ENCODE measurements around the gene FNBP1L.

Gene FNBP1L

GRCh38 chr1:93399781-93400180 lies 48.1 kb upstream of the FNBP1L start:
- no peak for TF ChIP-seq ZNF560 (tag by site-specific recombination; IDR thresholded peaks at IDR 0.05; ENCODE audit: borderline replicate concordance)
- TF ChIP-seq REPIN1 (tag by site-specific recombination; IDR thresholded peaks at IDR 0.05; ENCODE audit: low read depth), result no peak
- TF ChIP-seq ZNF747 (tag by site-specific recombination; IDR thresholded peaks at IDR 0.05), result no peak
- no peak for TF ChIP-seq ZNF426 (tag by site-specific recombination; IDR thresholded peaks at IDR 0.05)
- TF ChIP-seq ZEB2 (tag by site-specific recombination; IDR thresholded peaks at IDR 0.05), result no peak
- TF ChIP-seq ZNF155 (tag by site-specific recombination; IDR thresholded peaks at IDR 0.05), result no peak
- H3K4me3 ChIP-seq (ENCODE audit: low read depth, low read length), result no peak overlapping the region
- no peaks in the 10 kb centered on the region for H3K36me3 ChIP-seq (ENCODE audit: control insufficient read depth in 2 of 2, insufficient read depth in 1 of 2, low read length in 2 of 2)
- H3K27ac ChIP-seq (ENCODE audit: extremely low read depth, low read depth, low read length), result no peak overlapping the region
- no peaks in the 10 kb centered on the region for H3K4me1 ChIP-seq (ENCODE audit: control insufficient read depth, insufficient read depth, low read length)
- POLR2A ChIA-PET, result no interaction called here
- CTCF ChIA-PET, result no interaction called here
- no peaks in the 10 kb centered on the region for H3K9me3 ChIP-seq (ENCODE audit: control insufficient read depth, insufficient read depth, low read depth, low read length)

GRCh38 chr1:93408203-93408602 lies 39.7 kb upstream of the FNBP1L start:
- TF ChIP-seq ZNF157 (tag by site-specific recombination; IDR thresholded peaks at IDR 0.05), result no peak
- TF ChIP-seq ZNF621 (tag by site-specific recombination; IDR thresholded peaks at IDR 0.05), result no peak
- TF ChIP-seq ZNF596 (tag by site-specific recombination; IDR thresholded peaks at IDR 0.05), result no peak
- no peak for TF ChIP-seq PATZ1 (tag by site-specific recombination; IDR thresholded peaks at IDR 0.05)
- TF ChIP-seq ZNF561 (tag by site-specific recombination; IDR thresholded peaks at IDR 0.05; ENCODE audit: borderline replicate concordance), result no peak
- no peak for TF ChIP-seq ZNF214 (tag by site-specific recombination; IDR thresholded peaks at IDR 0.05; ENCODE audit: borderline replicate concordance)
- CTCF ChIA-PET, result no interaction called here
- Histone ChIP-seq H3K4me1 (ENCODE audit: control insufficient read depth, insufficient read depth, low read length) (no peaks in the 10 kb centered on the region), H3K4me3 (ENCODE audit: low read depth, low read length) (no peak overlapping the region), H3K9me3 (ENCODE audit: control insufficient read depth, insufficient read depth, low read depth, low read length) (no peaks in the 10 kb centered on the region), H3K27ac (ENCODE audit: extremely low read depth, low read depth, low read length) (no peak overlapping the region), H3K36me3 (ENCODE audit: control insufficient read depth in 2 of 2, insufficient read depth in 1 of 2, low read length in 2 of 2) (no peaks in the 10 kb centered on the region)
- POLR2A ChIA-PET, result no interaction called here

GRCh38 chr1:93411000-93411399 lies 36.9 kb upstream of the FNBP1L start:
- no peak overlapping the region for H3K27ac ChIP-seq (ENCODE audit: extremely low read depth, low read depth, low read length)
- no peaks in the 10 kb centered on the region for H3K4me1 ChIP-seq (ENCODE audit: control insufficient read depth, insufficient read depth, low read length)
- H3K9me3 ChIP-seq (ENCODE audit: control insufficient read depth, insufficient read depth, low read depth, low read length), result no peaks in the 10 kb centered on the region
- ChIA-PET POLR2A (no interaction called here), CTCF (no interaction called here)
- H3K36me3 ChIP-seq (ENCODE audit: control insufficient read depth in 2 of 2, insufficient read depth in 1 of 2, low read length in 2 of 2), result no peaks in the 10 kb centered on the region
- H3K4me3 ChIP-seq (ENCODE audit: low read depth, low read length), result no peak overlapping the region
- TF ChIP-seq ZFP3 (tag by site-specific recombination; IDR thresholded peaks at IDR 0.05; ENCODE audit: low read depth), result no peak

GRCh38 chr1:93414749-93415148 lies 33.2 kb upstream of the FNBP1L start:
- H3K4me3 ChIP-seq (ENCODE audit: low read depth, low read length), result no peak overlapping the region
- CTCF ChIA-PET, result interaction anchor here (0.6 kb wide), 1 partner anchor 170 kb away, joined by 3 read pairs; no protein-coding TSS in a partner anchor
- H3K27ac ChIP-seq (ENCODE audit: extremely low read depth, low read depth, low read length), result no peak overlapping the region
- POLR2A ChIA-PET, result no interaction called here
- H3K36me3 ChIP-seq (ENCODE audit: control insufficient read depth in 2 of 2, insufficient read depth in 1 of 2, low read length in 2 of 2), result no peaks in the 10 kb centered on the region
- no peaks in the 10 kb centered on the region for H3K4me1 ChIP-seq (ENCODE audit: control insufficient read depth, insufficient read depth, low read length)
- no peaks in the 10 kb centered on the region for H3K9me3 ChIP-seq (ENCODE audit: control insufficient read depth, insufficient read depth, low read depth, low read length)
- TF ChIP-seq IKZF3 (tag by site-specific recombination; IDR thresholded peaks at IDR 0.05), result no peak
- TF ChIP-seq ZNF560 (tag by site-specific recombination; IDR thresholded peaks at IDR 0.05; ENCODE audit: borderline replicate concordance), result no peak
- no peak for TF ChIP-seq ZNF701 (tag by site-specific recombination; IDR thresholded peaks at IDR 0.05)
- TF ChIP-seq OVOL3 (tag by site-specific recombination; IDR thresholded peaks at IDR 0.05), result no peak
- no peak for TF ChIP-seq ZNF629 (tag by site-specific recombination; IDR thresholded peaks at IDR 0.05)
- no peak for TF ChIP-seq ZSCAN16 (tag by site-specific recombination; IDR thresholded peaks at IDR 0.05)
- TF ChIP-seq ZNF266 (tag by site-specific recombination; IDR thresholded peaks at IDR 0.05; ENCODE audit: low read depth), result no peak
- TF ChIP-seq ZNF449 (tag by site-specific recombination; IDR thresholded peaks at IDR 0.05), result no peak
- no peak for TF ChIP-seq ZNF169 (tag by site-specific recombination; IDR thresholded peaks at IDR 0.05)
- TF ChIP-seq ZNF175 (tag by site-specific recombination; IDR thresholded peaks at IDR 0.05), result no peak
- no peak for TF ChIP-seq HOXA7 (CRISPR knock-in tag; IDR thresholded peaks at IDR 0.05; ENCODE audit: borderline replicate concordance)
- TF ChIP-seq ZNF544 (tag by site-specific recombination; IDR thresholded peaks at IDR 0.05), result no peak
- no peak for TF ChIP-seq ZNF639 (tag by site-specific recombination; IDR thresholded peaks at IDR 0.05)
- TF ChIP-seq ZNF768 (tag by site-specific recombination; IDR thresholded peaks at IDR 0.05), result no peak
- no peak for TF ChIP-seq ZNF335 (tag by site-specific recombination; conservative IDR thresholded peaks at IDR 0.05)
